GM12865 (cell line): ENCODE data around the gene KIF26A.

Experiments
- DNase-seq: peaks from one replicate; pipeline ENCODE4 v3.0.0; 2010; ENCODE audit warnings: low read depth
- H3K4me3 ChIP-seq: 2 replicates; pipeline ENCODE4 v1.5.1; 2011; ENCODE audit warnings: mild to moderate bottlenecking, low read depth, low read length, control low read depth
- CTCF ChIP-seq: IDR thresholded peaks from 2 replicates; pipeline ENCODE4 v1.5.1; 2011; ENCODE audit warnings: low read length, control low read depth, low read depth, inconsistent platforms; ENCODE audit not compliant: insufficient read depth; ENCODE audit errors: missing control alignments

Gene KIF26A

GRCh38 chr14:104094056-104094708 lies 44.2 kb upstream of the KIF26A start:
- TF ChIP-seq CTCF, result no peak
- DNase-seq, result no peak
- H3K4me3 ChIP-seq, result no peak overlapping the region

- no peak overlapping the region for H3K4me3 ChIP-seq
- TF ChIP-seq CTCF, result peak; percentile 89
- peak; percentile 54 for DNase-seq
Observed at GRCh38 chr14:104094709-104095425, 43.5 kb upstream of the KIF26A start.

GRCh38 chr14:104095426-104096310 lies 42.7 kb upstream of the KIF26A start:
- H3K4me3 ChIP-seq, result no peak overlapping the region
- TF ChIP-seq CTCF, result no peak
- no peak for DNase-seq

GRCh38 chr14:104096318-104096717 lies 42.1 kb upstream of the KIF26A start:
- no peak for DNase-seq
- TF ChIP-seq CTCF, result no peak

GRCh38 chr14:104096751-104097700 lies 41.4 kb upstream of the KIF26A start:
- no peak overlapping the region for H3K4me3 ChIP-seq
- TF ChIP-seq CTCF, result no peak
- DNase-seq, result no peak

More at GRCh38 chr14:104096318-104096717, 42.1 kb upstream of the KIF26A start:
- H3K4me3 ChIP-seq, result no peak overlapping the region

- H3K4me3 ChIP-seq, result no peak overlapping the region
- no peak for DNase-seq
- no peak for TF ChIP-seq CTCF
Observed at GRCh38 chr14:104098272-104099095, 39.9 kb upstream of the KIF26A start.
